ENCODE measurements around the gene ALPK3. TPM values are rescaled to one million over a fixed set of nuclear protein-coding genes. Genes with fewer than 3 reads are reported as not detected.

The ALPK3 gene
- total and polyA plus RNA-seq, 9 of the 15 experiments (the other 6 are each of a cell fraction or from before 2014, with no cell fraction given): 0.04 to 1.0 (median 0.07) TPM; not detected in 2

DNA sequence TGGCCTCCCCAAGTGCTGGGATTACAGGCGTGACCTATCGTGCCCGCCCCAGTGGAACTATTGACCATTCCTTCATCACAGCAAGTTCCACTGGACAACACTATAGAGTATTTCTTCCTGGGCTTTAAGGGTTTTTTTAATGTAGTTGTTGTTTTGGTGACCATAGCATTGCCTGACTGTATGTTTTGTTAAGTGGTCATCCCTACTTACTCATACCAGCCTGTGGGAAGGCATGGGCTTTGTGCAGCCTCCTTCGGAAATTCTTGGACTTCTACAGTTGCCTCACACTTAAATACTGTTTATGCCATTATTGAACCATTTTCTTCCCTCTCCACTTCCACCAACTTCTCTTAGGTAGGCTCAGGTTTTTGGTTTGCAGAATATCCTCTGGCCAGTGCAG is 19.9 kb upstream of the ALPK3 start:
- DNase-seq (ENCODE audit: extremely low read depth in 1 of 4, low spot score in 3 of 4) (no peak), ATAC-seq (no peak), FAIRE-seq (no peak)
- TF ChIP-seq NBN (IDR thresholded peaks at IDR 0.05; ENCODE audit: low read depth) (no peak), ARID2 (IDR thresholded peaks at IDR 0.05) (no peak), SMARCB1 (IDR thresholded peaks at IDR 0.05; ENCODE audit: insufficient read length, low read depth) (no peak), DIDO1 (tag; IDR thresholded peaks at IDR 0.05; ENCODE audit: low read depth) (no peak), SRSF1 (IDR thresholded peaks at IDR 0.05; ENCODE audit: low read depth, low read length) (no peak), E2F3 (CRISPR knock-in tag; IDR thresholded peaks at IDR 0.05) (no peak), EP400 (IDR thresholded peaks at IDR 0.05) (no peak)
- Histone ChIP-seq H3K4me3 (no peak overlapping the region), H3K4me2 (ENCODE audit: insufficient read depth, low read length) (no peak overlapping the region), H2AFZ (ENCODE audit: low read depth, low read length) (no peak overlapping the region), H3K4me1 (replicated peaks in 1 of 2; ENCODE audit: control insufficient read depth in 2 of 2, insufficient read depth in 2 of 2, low read length in 2 of 2) (no peaks in the 10 kb centered on the region), H3K79me2 (ENCODE audit: control insufficient read depth, insufficient read depth, low read length) (no peaks in the 10 kb centered on the region), H3K27me3 (ENCODE audit: control insufficient read depth in 2 of 2, insufficient read depth in 2 of 2, low read length in 2 of 2) (no peaks in the 10 kb centered on the region), H3K9me1 (ENCODE audit: control insufficient read depth, insufficient read depth, low read length) (no peaks in the 10 kb centered on the region), H4K20me1 (replicated peaks; ENCODE audit: control insufficient read depth, insufficient read depth, low read length) (no peaks in the 10 kb centered on the region), H3K27ac (ENCODE audit: extremely low read depth, low read depth, low read length) (no peak overlapping the region), H3K9ac (ENCODE audit: insufficient read depth in 1 of 2, low read depth in 2 of 2, low read length in 2 of 2) (no peak overlapping the region), H3K9me3 (replicated peaks; ENCODE audit: control insufficient read depth, insufficient read depth, low read depth, low read length) (no peaks in the 10 kb centered on the region), H3K36me3 (ENCODE audit: control insufficient read depth, insufficient read depth, low read length) (peaks cover 80% of the 10 kb centered on the region)
- no TSS peak for BruUV-seq (replicated peaks)
- POLR2A ChIA-PET: no interaction called here
- CTCF ChIA-PET (ENCODE audit: low intra/inter-chr PET ratio): no interaction called here
- in situ Hi-C loops (cut with MboI) (no loop called here), intact Hi-C loops (cut with micrococcal nuclease) (no loop called here)
- WGBS (ENCODE audit: insufficient coverage, low coverage, missing lambda C conversion rate): 97% methylated on average over 4 of the region's 4 CpGs

DNA sequence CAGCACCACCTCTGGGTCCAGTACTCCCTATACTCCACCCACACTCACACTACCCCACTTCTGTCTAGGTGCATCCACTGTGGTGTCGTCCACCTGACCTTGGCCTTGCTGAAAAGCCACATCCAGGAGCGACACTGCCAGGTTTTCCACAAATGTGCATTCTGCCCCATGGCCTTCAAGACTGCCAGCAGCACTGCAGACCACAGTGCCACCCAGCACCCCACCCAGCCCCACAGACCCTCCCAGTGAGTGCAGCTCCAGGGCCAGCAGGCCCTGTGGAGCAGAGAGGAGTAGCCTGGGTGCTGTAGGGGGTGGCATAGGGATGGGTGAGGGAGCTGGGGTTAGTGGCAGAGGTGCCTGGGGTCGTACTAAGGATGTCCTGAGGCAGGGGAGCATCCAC is 19.4 kb upstream of the ALPK3 start:
- FAIRE-seq (no peak), ATAC-seq (no peak), DNase-seq (ENCODE audit: extremely low read depth in 1 of 4, low spot score in 3 of 4) (no peak)
- H3K9me1 ChIP-seq (ENCODE audit: control insufficient read depth, insufficient read depth, low read length): no peaks in the 10 kb centered on the region
- in situ Hi-C loops (cut with MboI) (no loop called here), intact Hi-C loops (cut with micrococcal nuclease) (no loop called here)
- CTCF ChIA-PET (ENCODE audit: low intra/inter-chr PET ratio): interaction anchor here (0.6 kb wide), 1 partner anchor 79 kb away, joined by 3 read pairs; no protein-coding TSS in a partner anchor
- peaks cover 76% of the 10 kb centered on the region for H3K36me3 ChIP-seq (ENCODE audit: control insufficient read depth, insufficient read depth, low read length)
- no TSS peak for BruUV-seq (replicated peaks)
- no peaks in the 10 kb centered on the region for H3K27me3 ChIP-seq (ENCODE audit: control insufficient read depth in 2 of 2, insufficient read depth in 2 of 2, low read length in 2 of 2)
- H4K20me1 ChIP-seq (replicated peaks; ENCODE audit: control insufficient read depth, insufficient read depth, low read length): no peaks in the 10 kb centered on the region
- no peak overlapping the region for H3K27ac ChIP-seq (ENCODE audit: extremely low read depth, low read depth, low read length)
- H2AFZ ChIP-seq (ENCODE audit: low read depth, low read length): no peak overlapping the region
- H3K4me3 ChIP-seq: no peak overlapping the region
- no peaks in the 10 kb centered on the region for H3K4me1 ChIP-seq (replicated peaks in 1 of 2; ENCODE audit: control insufficient read depth in 2 of 2, insufficient read depth in 2 of 2, low read length in 2 of 2)
- no peaks in the 10 kb centered on the region for H3K79me2 ChIP-seq (ENCODE audit: control insufficient read depth, insufficient read depth, low read length)
- H3K9me3 ChIP-seq (replicated peaks; ENCODE audit: control insufficient read depth, insufficient read depth, low read depth, low read length): no peaks in the 10 kb centered on the region
- TF ChIP-seq NFE2L1 (tag; IDR thresholded peaks at IDR 0.05; ENCODE audit: borderline replicate concordance, low read depth) (no peak), SLC30A9 (CRISPR knock-in tag; IDR thresholded peaks at IDR 0.05) (no peak), GTF2F1 (IDR thresholded peaks at IDR 0.05; ENCODE audit: low read depth, low read length) (no peak), CBX5 (IDR thresholded peaks at IDR 0.05; ENCODE audit: borderline replicate concordance, low read depth) (no peak), ZNF699 (CRISPR knock-in tag; IDR thresholded peaks at IDR 0.05; ENCODE audit: insufficient replicate concordance) (no peak)
- TF ChIP-seq, protein P1, sequence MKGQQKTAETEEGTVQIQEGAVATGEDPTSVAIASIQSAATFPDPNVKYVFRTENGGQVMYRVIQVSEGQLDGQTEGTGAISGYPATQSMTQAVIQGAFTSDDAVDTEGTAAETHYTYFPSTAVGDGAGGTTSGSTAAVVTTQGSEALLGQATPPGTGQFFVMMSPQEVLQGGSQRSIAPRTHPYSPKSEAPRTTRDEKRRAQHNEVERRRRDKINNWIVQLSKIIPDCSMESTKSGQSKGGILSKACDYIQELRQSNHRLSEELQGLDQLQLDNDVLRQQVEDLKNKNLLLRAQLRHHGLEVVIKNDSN (CRISPR knock-in tag; IDR thresholded peaks at IDR 0.05): no peak
- POLR2A ChIA-PET: no interaction called here
- H3K4me2 ChIP-seq (ENCODE audit: insufficient read depth, low read length): no peak overlapping the region
- no peak overlapping the region for H3K9ac ChIP-seq (ENCODE audit: insufficient read depth in 1 of 2, low read depth in 2 of 2, low read length in 2 of 2)
- 93% methylated on average over 3 of the region's 3 CpGs for WGBS (ENCODE audit: insufficient coverage, low coverage, missing lambda C conversion rate)

Measured in K562 (cell line).